ENCODE results near the gene MOB2. TPM values are rescaled to one million over a fixed set of nuclear protein-coding genes. Genes with fewer than 3 reads are reported as not detected.

MOB2 gene
- total RNA-seq, 1 donor from 2014 or later = 38.2 TPM

DNA sequence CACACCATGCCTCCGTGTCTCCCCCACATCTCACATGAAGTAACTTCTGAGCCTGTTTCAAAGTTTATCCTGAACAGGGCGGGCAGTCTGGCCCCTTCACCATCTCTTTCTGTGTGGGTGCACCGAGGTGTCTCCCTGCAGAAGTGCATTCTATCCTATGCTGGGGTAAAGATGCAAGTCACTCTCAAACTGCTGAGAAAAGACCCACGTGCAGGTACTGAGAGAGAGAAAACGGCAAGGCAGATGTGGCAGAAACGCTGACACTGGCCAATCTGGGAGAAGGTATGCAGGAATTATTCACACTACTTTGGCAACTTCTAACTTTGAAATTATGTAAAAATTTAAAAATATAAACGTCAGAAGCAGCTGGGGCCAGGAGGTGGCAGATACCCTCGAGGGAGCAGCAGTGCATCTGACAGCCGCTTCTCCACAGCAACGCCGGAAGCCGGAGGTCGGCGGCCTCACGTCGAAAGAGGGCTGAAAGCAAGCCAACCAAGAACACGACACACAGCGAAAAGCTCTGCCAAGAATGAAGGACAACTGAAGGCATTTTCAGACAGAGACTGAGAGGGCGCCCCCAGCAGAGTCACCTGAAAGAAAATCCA, 34.2 kb upstream of the MOB2 start:
- no peak for DNase-seq (ENCODE audit: low read depth)
- TF ChIP-seq, protein P1, sequence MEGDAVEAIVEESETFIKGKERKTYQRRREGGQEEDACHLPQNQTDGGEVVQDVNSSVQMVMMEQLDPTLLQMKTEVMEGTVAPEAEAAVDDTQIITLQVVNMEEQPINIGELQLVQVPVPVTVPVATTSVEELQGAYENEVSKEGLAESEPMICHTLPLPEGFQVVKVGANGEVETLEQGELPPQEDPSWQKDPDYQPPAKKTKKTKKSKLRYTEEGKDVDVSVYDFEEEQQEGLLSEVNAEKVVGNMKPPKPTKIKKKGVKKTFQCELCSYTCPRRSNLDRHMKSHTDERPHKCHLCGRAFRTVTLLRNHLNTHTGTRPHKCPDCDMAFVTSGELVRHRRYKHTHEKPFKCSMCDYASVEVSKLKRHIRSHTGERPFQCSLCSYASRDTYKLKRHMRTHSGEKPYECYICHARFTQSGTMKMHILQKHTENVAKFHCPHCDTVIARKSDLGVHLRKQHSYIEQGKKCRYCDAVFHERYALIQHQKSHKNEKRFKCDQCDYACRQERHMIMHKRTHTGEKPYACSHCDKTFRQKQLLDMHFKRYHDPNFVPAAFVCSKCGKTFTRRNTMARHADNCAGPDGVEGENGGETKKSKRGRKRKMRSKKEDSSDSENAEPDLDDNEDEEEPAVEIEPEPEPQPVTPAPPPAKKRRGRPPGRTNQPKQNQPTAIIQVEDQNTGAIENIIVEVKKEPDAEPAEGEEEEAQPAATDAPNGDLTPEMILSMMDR (IDR thresholded peaks at IDR 0.05; ENCODE audit: insufficient read depth, low read length, severe bottlenecking) = no peak
- Histone ChIP-seq H3K36me3 (ENCODE audit: control insufficient read depth, insufficient read depth, low read length) (peaks cover 1% of the 10 kb centered on the region), H3K27me3 (ENCODE audit: control insufficient read depth, insufficient read depth, low read length) (no peaks in the 10 kb centered on the region), H3K4me3 (ENCODE audit: low read depth, low read length) (no peak overlapping the region)
- no peak for FAIRE-seq

DNA sequence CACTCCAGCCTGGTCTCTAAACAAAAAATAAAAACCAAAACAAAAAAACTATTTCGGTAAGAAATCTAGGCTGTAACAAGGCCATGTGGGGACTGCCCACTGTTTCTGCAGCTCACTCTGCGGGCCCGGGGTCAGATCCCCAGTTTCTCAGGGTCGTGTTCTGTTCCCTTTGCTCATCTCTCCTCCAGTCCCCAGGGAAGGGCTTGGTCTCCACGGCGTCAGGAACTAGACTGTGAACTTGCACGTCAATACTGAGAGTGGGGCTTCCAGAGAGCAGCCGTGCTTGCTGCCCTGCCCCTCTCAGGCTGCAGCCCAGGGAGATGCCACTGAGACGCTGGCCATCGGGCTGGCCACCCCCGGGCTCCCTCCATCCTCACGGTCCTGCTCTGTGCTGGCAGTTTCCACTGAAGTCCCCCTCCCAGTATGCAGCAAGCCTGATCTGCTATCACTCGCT, 33.7 kb upstream of the MOB2 start:
- FAIRE-seq = no peak
- Histone ChIP-seq H3K27me3 (ENCODE audit: control insufficient read depth, insufficient read depth, low read length) (no peaks in the 10 kb centered on the region), H3K36me3 (ENCODE audit: control insufficient read depth, insufficient read depth, low read length) (peaks cover 1% of the 10 kb centered on the region), H3K4me3 (ENCODE audit: low read depth, low read length) (no peak overlapping the region)
- DNase-seq (ENCODE audit: low read depth) = no peak
- TF ChIP-seq, protein P1 (IDR thresholded peaks at IDR 0.05; ENCODE audit: insufficient read depth, low read length, severe bottlenecking) = no peak

DNA sequence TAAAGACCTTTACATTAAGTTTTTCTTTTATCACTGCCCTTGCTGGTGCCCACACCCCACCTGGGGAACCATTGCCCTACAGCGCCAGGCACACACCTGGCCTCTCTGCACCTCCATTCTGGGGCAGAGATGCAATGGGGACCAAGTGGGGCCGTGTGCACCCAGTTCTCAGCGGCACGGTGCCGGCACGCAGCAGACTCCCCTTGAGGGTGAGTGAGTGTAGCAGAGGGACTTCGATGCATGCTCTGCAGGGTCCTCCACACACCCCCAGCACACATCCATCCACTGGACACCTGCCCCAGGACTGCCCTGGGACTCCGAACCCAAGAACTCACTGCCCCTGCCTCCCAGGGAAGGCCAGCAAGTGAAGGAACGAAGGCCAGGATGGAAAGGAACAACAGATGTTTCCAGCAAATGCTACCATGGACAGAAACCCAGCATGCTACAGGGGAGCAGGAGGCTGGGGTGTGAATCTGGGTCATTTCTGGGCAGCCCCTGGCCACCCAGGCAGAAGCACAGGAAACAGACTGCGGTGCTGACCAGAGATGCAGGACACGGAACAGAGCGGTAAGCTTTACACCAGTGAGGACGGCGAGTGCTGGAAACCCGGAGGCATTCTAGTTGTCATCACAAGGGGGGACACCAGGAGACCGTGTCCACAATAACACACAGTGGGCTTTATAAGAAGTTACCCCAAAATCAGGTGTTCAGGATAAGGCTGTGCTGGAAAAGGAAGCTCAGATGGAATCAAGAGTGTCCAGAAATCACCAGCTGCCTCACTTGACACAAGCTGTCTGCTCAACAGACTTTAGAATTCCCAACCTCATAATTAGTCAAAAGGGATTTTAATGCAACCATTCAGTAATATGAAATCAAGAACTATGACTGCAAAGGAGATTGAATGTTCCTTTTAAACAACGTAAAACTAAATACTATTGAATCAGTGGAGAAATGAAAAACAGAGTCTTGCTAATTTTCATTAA, 32.7 kb upstream of the MOB2 start:
- H3K27me3 ChIP-seq (ENCODE audit: control insufficient read depth, insufficient read depth, low read length) = no peaks in the 10 kb centered on the region
- H3K4me3 ChIP-seq (ENCODE audit: low read depth, low read length) = no peak overlapping the region
- peaks cover 1% of the 10 kb centered on the region for H3K36me3 ChIP-seq (ENCODE audit: control insufficient read depth, insufficient read depth, low read length)
- FAIRE-seq (no peak), DNase-seq (ENCODE audit: low read depth) (no peak)
- TF ChIP-seq, protein P1 (IDR thresholded peaks at IDR 0.05; ENCODE audit: insufficient read depth, low read length, severe bottlenecking) = no peak

DNA sequence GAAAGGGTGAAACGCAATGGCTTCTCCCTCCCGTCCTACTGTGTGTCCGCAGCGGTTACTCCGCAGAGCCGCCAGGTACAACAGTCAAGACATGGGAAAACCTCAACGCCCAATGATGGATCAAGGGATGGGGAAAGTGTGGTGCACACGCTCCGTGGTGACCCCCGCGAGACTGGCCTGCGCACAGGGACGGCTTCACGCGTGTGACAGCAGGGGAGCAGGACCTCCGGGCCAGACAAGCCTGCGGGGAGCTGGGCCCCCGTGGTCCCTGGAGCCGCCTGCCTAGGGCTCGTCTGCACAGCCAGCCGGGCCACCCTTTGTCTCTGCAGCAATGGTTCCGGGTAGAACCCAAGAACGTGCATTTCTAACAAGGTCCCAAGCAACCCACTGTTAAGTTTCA, 31.7 kb upstream of the MOB2 start:
- Histone ChIP-seq H3K27me3 (ENCODE audit: control insufficient read depth, insufficient read depth, low read length) (no peaks in the 10 kb centered on the region), H3K4me3 (ENCODE audit: low read depth, low read length) (no peak overlapping the region), H3K36me3 (ENCODE audit: control insufficient read depth, insufficient read depth, low read length) (peaks cover 3% of the 10 kb centered on the region)
- FAIRE-seq (no peak), DNase-seq (ENCODE audit: low read depth) (no peak)
- TF ChIP-seq, protein P1 (IDR thresholded peaks at IDR 0.05; ENCODE audit: insufficient read depth, low read length, severe bottlenecking) = no peak

DNA sequence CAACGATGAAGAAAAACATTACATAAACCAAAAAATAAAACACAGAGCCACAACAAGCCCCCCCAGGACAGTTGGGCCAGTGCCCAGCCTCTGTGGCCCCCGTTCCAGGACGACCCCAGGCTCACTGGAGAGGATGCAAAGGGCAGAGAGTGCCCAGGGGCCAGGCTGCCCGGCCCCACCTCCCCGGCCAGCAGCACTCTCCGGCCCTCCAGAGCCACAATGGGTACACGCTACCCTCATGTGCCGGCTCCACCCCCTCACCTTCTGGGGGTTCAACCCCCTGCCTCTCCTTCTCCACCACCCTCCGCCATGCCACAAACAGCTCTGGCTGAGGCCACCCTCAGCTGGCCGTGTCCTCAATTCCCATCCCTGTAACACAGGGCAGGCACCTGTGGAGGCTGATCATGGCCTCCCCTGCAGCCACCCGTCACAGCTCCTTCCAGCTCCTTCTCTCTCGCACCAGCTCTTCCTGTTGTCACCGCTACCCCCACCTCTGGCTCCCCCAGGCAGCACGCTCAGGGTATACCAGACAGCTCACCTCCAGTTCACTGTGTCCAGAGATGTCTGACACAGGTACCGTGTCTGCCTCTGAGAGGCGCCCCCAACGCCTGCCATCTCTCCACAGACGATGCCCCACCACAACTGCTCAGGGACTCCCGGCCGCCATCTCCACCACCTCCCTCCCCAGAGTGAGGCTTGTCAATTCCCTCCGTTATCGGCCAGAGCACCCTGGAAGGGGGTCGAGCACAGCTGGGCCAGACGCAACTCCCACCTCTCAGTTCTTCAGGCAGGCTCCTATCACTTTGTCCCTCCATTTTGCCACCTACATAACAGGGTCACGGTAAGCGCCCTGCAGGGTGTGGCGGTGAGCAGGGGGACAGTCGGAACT, 30.8 kb upstream of the MOB2 start:
- H3K27me3 ChIP-seq (ENCODE audit: control insufficient read depth, insufficient read depth, low read length) = no peaks in the 10 kb centered on the region
- no peak overlapping the region for H3K4me3 ChIP-seq (ENCODE audit: low read depth, low read length)
- no peak for DNase-seq (ENCODE audit: low read depth)
- no peak for FAIRE-seq
- TF ChIP-seq, protein P1 (IDR thresholded peaks at IDR 0.05; ENCODE audit: insufficient read depth, low read length, severe bottlenecking) = no peak
- peaks cover 6% of the 10 kb centered on the region for H3K36me3 ChIP-seq (ENCODE audit: control insufficient read depth, insufficient read depth, low read length)
